HG03039 (cell line): ENCODE measurements around the gene LRRTM2.

Experiments
- ATAC-seq: cut with Tn5 transposase; IDR thresholded peaks from one replicate; pipeline ENCODE4 v1.9.1; 2021; ENCODE audit warnings: mild to moderate bottlenecking, moderate library complexity; ENCODE audit not compliant: unreplicated experiment

Gene LRRTM2

DNA sequence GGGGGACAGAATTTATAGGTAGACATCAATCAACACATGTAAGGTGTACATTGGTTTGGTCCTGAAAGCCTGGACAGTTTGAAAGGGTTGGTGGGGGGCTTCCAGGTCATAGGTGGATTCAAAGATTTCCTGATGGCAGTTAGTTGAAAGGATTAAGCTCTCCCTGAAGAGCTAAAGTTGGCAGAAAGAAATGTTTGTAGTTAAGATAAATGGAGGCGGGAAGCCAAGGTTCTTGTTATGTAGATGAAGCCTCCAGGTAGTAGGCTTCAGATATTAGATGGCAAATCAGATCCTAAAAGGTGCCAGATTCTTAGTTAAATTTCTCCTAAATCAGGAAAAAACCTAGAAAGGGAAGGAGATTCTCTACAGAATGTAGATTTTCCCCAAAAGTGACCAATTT is 9.0 kb upstream of the LRRTM2 start:
- ATAC-seq = no peak

DNA sequence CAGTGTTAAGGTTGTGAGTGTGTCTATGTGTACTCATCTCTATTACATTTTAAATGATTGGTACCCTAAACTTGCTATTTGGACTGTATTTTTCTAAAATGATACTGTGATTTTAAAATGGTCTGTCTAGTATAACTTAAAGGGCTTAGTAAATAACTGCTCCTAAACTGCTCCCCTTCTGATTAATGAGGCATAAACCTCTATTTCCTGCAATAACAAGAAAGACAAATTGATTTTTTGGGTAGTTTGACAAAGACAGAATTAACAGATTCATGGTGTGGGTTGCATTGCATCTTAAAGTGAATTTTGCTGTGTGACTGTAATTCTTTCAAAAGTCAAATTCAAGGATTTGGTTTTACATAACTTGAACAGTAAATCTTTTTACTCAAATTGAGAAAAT is 8.1 kb upstream of the LRRTM2 start:
- ATAC-seq = no peak

DNA sequence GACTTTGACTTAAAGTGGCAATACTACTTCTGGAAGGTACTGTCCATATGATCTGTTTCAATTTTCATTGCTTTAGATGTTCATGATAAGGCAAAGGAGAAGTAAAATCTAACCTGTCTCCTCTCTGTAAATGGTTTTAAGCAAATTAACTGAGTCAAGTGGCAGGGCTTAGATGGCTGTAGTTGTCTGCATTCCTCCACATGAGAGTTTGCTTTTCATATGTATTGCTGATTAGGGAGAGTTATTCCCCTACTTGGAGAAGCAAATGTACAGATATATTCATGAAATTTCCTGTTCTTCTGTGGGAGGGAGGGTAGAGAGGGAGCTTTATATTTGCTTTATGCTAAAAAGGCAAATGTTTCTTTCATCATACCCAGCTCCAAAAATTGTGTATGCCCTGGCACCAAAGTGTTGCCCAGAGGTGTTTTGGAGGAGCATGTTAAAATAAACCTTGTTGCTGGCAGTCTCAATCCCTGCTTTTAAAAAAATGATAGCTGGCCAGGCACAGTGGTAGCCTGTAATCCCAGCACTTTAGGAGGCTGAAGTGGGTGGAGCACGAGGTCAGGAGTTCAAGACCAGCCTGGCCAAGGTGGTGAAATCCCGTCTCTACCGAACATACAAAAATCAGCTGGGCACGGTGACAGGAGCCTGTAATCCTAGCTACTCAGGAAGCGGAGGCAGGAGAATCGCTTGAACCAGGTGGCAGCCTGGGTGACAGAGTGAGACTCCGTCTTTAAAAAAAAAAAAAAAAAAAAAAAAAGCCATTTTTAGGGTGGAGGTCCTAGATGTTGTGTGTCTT is 3.5 kb upstream of the LRRTM2 start:
- ATAC-seq = no peak

DNA sequence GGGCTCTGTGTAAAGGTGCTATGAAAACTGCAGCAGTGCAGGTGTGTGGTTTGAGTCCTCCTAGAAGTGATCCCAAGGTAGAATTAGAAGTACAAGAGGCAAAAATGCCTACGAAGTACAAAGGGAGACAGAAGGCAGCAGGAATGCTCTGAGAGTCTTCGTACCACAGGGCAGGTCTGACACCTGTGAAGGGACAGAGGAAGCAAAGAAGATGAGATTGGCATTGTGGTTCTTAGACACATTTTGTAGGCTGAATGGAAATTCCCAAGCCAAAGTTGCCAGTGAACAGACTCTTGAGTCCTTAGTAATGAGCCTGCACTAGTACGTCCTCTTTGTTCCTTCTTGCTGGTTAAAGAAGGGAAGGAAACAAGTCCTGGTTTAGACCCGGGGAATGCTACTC is 1.7 kb upstream of the LRRTM2 start:
- ATAC-seq = no peak

DNA sequence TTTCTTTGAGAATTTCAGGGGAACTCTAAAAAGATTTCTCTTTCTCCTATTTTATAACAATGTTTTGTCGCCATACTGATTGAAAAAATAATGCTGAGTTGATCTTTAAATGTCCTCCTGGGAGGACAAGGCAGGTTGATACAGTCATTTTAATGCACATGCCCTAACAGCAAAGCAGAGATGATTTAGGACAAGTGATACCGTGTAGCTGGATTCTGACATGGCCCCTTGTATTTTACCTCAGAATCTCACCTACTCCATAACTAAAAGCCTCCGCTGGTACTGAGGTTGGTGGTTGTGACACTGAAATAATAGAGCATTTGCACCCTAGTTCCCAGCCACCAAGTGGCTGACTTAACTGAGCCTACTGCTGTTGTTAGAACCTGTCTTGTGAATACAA is 811 bp upstream of the LRRTM2 start:
- no peak for ATAC-seq

DNA sequence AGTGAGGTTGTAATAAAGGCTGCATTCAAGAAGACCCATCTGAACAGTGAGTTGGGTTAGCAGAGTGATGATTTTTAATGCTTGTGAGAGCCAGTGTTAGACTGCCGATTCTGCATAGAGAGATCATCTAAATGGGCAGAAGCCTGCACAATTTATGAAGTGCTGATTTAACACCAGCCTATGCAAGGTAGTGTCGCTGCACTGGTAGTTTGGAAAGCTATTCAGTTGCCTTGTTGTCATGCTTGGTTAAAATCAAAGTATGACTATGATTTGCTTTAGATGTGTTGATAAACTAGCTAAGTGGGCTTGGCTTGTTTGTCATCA is 379 bp upstream of the LRRTM2 start:
- no peak for ATAC-seq

DNA sequence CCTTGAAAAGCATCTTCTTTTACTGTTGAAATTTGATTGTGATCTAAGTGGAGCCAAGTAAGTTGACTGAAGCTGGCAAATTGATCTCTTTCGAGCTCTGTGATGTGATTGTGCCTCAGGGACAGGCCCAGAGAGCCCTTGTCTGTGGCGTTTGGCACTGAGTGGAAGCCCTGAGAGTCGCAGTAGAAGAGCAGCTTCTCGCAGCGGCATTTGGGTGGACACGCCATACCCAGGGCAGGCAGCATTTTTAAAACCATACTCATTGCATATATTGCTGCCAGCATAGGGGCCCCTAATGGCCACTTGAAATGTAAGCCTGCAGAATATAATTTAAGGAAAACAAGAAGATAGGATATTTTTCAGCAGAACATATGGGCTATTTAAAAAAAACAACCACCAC is 894 bp downstream of the LRRTM2 start:
- ATAC-seq = no peak

DNA sequence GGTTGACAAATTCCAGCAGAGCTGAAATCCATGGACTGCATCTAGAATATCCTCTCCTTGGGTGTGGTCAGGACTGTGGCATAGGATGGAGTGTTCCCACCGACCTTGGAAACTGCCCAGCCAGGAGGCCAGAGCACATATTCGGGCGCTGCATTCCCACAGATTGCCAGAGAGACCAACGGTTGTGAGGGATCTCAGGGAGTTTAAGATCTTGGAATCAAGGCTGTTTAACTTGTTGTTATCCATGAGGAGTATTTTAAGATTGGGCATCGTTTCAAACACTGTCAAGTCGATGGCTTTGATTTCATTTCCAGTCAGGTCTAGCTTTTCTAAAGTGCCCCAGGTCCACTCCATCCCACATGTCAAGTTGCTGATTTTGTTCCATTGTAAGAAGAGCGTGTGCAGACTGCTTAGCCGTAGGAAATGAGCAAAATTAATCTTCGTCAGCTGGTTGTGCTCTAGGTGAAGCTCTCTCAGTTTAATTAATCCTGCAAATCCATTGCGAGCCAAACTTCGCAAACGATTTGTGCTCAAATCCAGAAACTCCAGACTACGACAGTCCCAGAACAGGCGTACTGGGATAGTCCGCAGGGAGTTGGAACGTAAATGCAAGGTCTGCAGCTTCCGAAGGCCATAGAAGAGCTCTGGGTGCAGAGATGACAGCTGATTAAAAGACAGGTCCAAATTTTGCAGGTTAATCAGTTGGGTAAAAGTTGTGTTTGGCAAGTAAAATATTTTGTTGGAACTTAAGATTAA is 1.5 kb downstream of the LRRTM2 start:
- ATAC-seq = no peak

DNA sequence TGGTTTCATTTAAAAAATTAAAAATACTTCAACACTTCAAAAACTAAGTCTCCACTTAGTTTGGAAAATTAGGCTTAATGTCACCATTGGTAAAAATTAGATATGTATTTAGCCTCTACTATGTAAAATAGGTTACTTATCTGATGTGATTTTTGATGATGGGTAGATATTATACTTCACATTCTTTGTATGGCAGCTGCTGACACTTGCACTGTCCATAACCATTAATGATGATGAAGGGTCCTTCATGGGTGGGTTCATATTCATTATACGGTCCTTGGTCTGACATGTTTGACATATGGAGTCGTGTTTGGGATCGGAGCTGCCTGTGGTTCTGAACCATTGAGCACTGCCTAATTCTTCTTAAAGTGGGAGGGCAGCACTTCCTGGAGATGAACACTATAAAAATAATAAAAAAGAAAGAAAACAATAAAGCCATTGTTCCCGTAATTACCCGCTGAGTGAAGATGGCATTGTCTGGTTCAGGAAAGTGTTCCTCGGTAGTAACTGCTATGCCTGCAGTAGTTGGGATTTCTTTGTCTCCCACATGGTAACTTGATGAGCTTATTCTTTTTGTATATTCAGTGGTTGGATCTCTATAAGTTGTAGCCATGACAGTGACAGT is 2.2 kb downstream of the LRRTM2 start:
- ATAC-seq = no peak

DNA sequence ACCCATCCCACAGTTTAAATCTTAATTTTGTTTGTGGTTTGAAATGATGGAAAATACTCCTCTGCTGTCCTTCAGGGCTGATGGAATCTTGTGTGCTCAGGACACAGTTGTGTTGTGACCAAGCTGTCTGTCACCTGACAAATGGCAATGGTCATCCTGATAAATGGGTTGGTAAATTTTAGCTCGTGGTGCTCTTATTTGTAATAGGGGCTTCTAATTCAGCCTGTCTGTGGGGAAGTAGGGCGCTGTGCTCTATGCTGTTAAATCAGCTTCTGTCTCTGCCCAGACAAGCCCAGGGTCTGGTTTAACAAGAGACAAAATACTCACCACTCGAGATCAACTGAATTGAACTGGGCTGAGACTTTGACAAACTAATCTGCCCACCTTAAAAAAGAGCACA is 4.5 kb downstream of the LRRTM2 start:
- ATAC-seq = no peak

DNA sequence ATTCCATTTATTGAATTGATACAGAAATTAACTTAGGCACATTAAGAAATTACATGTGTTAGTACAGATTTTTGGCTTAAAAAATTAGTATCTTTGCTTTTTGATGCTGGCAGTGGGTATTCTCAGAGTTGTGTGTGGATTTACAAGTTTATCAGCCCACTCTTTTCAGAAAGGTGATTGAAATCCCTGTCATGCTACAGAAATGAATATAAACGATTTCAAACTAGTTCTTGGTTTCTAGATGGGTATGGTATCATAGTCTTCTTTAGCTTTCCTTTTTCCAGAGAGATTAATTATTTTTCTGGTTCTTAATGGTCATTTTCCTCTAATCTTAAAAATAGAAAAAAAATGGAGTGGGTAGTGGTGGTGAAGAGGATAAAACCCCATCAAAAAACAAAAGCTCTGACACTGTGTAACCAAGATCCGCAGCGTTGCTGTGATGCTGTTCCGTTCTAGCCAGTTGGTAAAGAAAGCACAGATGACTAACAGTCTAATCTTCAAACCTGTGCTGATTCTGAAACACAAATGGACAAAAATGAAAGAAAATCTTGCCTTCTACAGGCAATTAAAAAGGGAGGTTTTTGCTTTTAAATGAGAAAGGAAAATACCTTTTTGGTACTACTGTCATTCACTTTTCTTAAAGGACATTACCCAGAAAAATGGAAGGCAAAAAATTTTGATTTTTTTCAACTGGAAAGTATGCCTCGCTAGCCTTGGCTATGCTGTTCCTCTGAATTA is 5.2 kb downstream of the LRRTM2 start:
- no peak for ATAC-seq

DNA sequence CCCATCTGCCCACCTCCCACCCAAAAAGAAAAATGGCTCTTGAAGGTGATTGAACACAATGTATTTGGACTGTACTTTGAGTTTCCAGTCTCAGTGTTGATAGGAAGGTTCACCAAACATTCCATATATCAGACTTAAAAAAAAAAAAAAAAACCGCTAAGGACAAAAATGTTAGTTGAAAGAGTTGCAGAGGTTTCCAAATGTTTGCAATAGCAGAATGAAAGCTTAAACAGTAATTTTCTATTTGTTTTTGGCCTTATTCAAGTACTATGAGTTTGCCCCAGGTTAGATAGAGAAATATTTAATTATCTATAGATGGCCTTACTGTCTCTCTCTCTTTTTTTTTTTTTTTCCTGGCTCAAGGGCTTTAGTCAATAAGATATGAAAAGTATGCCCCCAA is 6.1 kb downstream of the LRRTM2 start:
- ATAC-seq = no peak

DNA sequence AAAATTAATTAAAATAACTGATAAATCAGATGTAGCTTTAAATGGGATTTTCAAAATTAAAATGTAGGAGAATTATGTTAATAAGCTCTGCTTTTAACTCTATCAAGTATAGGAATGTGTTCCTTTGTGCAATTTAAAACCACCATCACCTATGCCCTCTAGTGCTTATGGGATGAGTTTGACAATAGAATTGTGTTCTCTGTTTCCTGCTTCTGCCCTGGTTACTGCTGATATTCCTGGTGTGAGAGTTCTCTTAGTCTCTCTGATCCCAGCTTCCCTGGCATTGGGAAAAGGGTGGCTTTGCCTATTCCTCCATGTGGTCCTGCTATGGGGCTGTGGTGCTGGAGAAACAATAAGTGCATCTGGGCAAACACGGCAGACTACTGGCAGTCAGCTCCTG is 8.1 kb downstream of the LRRTM2 start:
- ATAC-seq = no peak

DNA sequence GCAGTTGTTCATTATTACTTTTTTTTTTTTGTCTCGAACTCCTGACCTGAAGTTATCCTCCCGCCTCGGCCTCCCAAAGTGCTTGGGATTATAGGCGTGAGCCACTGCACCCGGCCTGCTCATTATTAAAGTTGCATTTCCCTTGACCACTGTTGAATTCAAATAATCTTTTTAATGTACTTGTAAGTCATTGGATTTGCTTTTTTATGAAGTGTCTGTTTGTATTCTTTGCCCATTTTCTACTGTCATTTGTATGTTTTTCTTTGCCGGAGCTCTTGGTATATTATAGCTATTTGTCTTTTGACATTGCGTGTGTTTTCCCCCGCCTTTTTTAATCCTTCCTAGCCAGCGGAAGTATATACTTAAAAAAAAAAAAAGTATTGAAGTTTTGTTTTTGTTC is 22.0 kb downstream of the LRRTM2 start:
- ATAC-seq = no peak

DNA sequence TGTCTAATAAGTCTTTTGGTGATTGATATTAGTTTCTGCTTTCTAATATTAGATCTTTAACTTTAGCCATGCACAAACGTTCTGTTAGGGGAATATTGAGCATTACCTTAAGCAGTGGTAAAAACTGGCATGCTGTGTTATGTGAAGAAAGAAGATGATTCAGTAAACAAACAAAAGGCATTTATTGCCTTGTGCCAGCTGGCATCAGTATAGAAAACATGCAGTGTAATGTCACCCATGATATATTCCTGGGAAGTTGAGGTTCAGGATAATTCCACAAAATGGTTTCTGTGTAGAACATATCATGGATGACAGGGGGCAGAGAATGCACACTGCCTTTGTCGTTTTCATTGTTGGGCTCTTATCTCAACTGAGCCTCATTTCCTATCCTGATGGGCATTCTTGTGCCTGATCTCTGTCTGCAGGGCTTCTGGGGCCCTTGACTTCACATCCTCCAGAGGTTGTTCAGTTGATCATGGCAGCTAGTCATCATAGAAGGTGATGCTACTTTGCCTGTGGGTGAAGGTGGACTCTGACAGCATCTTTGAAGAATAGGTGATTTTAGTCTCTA is 24.2 kb downstream of the LRRTM2 start:
- ATAC-seq = no peak

DNA sequence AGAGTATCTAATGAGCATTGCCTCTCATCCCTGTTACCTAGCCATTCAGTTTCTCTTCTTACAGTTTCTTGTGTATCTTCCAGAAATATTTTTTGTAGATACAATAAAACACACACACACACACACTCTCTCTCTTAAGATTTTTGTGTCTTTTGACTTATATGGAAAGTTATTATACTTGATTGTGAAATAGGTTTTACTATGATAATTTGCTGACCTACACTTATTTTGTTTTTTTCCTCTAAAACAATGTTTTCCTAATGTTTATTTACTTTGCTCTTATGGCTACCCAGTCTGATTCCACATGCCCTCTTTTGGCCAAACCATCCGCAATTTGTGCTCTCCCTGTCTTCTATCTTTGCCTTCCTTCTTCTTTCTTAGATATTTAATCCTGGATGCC is 25.3 kb downstream of the LRRTM2 start:
- ATAC-seq = no peak

DNA sequence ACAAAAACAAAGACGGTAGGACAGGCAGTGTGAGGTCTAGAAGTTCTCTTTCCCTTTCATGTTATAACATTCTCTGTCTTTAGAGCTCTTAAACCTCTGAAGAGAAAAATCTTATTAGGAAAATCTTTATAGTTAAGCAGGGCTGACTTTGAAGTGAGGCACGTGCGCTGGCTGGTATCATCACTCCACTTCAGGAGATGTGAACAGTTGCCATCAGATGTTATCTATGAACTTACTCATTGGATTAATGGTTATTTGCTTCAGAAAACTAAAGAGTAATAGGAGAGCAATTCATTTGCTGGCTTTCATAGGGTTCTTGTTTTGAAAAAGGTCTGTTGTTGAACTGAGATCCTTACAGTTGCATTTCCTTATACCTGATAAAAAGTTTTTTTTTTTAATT is 25.7 kb downstream of the LRRTM2 start:
- no peak for ATAC-seq

DNA sequence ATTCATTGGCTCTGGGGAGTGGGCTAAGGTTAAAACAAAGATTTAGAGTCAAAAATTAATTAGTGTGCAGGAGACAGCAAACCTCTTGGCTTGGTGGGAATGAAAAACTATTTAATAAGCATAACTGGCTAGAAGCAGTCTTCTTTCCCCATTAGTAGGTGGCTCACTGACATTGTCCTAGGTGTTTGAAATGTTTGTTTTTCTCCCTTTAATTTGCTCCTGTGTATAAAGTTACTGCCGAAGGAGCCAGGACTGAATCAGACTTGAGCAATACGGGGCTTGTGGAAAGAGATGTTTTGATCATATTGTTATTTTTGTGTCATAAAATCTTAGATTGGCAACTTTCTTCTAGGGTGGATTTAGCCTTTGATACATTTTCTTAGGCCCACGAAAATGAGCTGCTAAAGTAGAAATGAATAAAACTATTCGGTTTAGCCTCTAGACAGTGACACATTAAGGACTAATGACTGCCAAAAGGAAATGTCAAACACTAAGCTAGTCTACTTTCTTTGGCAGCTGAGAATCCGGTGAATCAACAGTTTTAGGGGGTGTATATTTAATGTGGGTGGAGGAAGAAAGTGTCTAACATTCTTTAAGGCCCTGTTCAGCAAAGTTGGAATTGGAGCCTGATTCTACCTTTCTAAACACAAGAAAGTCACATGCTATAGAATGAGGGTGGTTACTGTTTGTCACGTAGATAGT is 30.2 kb downstream of the LRRTM2 start:
- ATAC-seq = no peak

DNA sequence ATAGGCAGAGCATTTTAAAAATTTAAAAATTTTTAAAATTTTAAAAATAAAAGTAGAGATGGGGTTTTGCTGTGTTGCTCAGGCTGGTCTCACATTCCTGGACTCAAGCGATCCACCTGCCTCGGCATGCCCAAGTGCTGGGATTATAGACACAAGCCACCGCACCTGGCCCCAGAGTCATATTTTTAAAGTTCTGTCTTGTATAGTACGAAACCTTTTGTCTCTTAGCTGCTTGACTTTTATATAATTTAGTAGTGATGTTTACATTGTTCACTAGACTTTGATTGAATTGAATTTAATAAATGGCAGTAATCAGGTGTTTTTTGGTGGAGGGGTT is 31.0 kb downstream of the LRRTM2 start:
- ATAC-seq = no peak

DNA sequence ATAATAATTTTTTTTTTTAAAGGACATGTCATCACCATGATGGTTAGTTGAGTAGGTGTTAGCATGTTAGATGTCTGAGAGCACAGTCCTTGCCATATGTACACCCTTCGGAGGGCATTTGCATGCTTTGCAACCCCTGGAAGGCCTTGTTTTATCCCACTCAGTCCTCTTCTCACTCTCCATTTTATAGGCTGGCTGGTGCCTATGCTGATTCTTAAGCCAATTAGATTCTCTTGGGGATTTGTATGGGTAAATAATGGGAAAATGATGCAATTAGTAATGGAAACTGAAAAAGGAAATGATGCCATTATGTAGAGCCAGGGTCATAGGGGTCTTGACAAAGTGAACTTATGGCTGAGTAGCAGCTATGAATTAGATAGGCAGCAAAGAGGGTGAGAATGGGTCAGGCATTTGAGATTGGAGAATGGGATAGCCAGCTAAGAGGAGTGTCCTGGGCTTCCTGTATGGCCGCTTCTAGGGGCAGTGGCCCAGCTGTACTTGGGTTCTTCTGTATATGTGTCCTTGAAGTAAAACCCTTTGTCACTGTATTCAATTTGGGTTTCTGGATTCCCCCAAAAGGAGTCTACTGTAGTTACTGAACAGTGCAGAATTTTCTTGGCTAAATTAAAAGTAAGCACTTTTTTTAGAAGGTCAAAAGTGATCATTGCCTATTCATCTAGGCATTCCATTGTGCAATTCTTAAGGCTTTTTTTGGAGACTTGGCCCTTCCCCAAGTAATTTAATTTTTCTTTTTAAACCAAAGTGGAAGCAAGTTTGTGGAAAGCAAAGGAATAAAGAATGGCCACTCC is 31.6 kb downstream of the LRRTM2 start:
- ATAC-seq = no peak
